GM23338 (cell line): ENCODE measurements around the gene ACKR1. TPM values are rescaled to one million over a fixed set of nuclear protein-coding genes. Genes with fewer than 3 reads are reported as not detected.

Experiments used
- ATAC-seq: fragments of 200-7000 bp; cut with Tn5 transposase; 3 replicates; pipeline ENCODE4 v1.9.1; 2020
- DNase-seq: peaks from one replicate; pipeline ENCODE4 v3.0.0-alpha.2; 2015; ENCODE audit warnings: low spot score
- H2AFZ ChIP-seq: fragments of 200-600 bp; sonication (generic); 2 replicates; pipeline ENCODE4 v1.8.0; 2016; ENCODE audit warnings: antibody characterized with exemption, mild to moderate bottlenecking, moderate library complexity
- H3F3A ChIP-seq: fragments of 200-600 bp; sonication (generic); replicated peaks from 2 replicates; pipeline ENCODE4 v1.8.0; 2017; ENCODE audit warnings: antibody characterized with exemption, mixed run types, low read depth
- H3K27ac ChIP-seq: fragments of 200-600 bp; sonication (generic); 2 replicates; pipeline ENCODE4 v1.6.1; 2016; ENCODE audit warnings: low read depth
- H3K27me3 ChIP-seq: fragments of 200-600 bp; sonication (generic); 2 replicates; pipeline ENCODE4 v1.8.0; 2016; ENCODE audit warnings: mild to moderate bottlenecking, mixed run types, moderate library complexity; ENCODE audit not compliant: insufficient read depth
- H3K36me3 ChIP-seq: fragments of 200-600 bp; sonication (generic); 2 replicates; pipeline ENCODE4 v1.8.0; 2016; ENCODE audit warnings: mild to moderate bottlenecking; ENCODE audit not compliant: insufficient read depth
- H3K4me1 ChIP-seq: fragments of 200-600 bp; sonication (generic); 2 replicates; pipeline ENCODE4 v1.8.0; 2016; ENCODE audit warnings: mild to moderate bottlenecking, moderate library complexity; ENCODE audit not compliant: insufficient read depth
- H3K4me2 ChIP-seq: fragments of 200-600 bp; sonication (generic); 2 replicates; pipeline ENCODE4 v1.7.1; 2017; ENCODE audit warnings: mixed run types
- H3K4me3 ChIP-seq: fragments of 200-600 bp; sonication (generic); 2 replicates; pipeline ENCODE4 v1.6.1; 2016; ENCODE audit warnings: mixed run types
- H3K79me2 ChIP-seq: fragments of 200-600 bp; sonication (generic); replicated peaks from 2 replicates; pipeline ENCODE4 v1.8.0; 2017; ENCODE audit warnings: mild to moderate bottlenecking; ENCODE audit not compliant: insufficient read depth
- H3K9me2 ChIP-seq: fragments of 200-600 bp; sonication (generic); 2 replicates; pipeline ENCODE4 v1.8.0; 2017; ENCODE audit not compliant: insufficient read depth
- H4K20me1 ChIP-seq: fragments of 200-600 bp; sonication (generic); replicated peaks from 2 replicates; pipeline ENCODE4 v1.8.0; 2017; ENCODE audit warnings: mild to moderate bottlenecking; ENCODE audit not compliant: insufficient read depth
- H3K27ac Mint-ChIP-seq: 2 replicates; pipeline ENCODE4 v1.8.0; 2020; ENCODE audit warnings: inconsistent platforms, mild to moderate bottlenecking, moderate library complexity, mixed read lengths
- H3K27me3 Mint-ChIP-seq: 3 replicates; pipeline ENCODE4 v1.8.0; 2022; ENCODE audit warnings: low read depth, mild to moderate bottlenecking, moderate library complexity, mixed read lengths, inconsistent platforms; ENCODE audit not compliant: insufficient read depth, poor library complexity
- H3K36me3 Mint-ChIP-seq: 3 replicates; pipeline ENCODE4 v1.8.0; 2021; ENCODE audit warnings: low read depth, mild to moderate bottlenecking, inconsistent platforms, moderate library complexity, mixed read lengths
- H3K4me1 Mint-ChIP-seq: 3 replicates; pipeline ENCODE4 v1.8.0; 2020; ENCODE audit warnings: mild to moderate bottlenecking, inconsistent platforms, mixed read lengths
- H3K4me3 Mint-ChIP-seq: 3 replicates; pipeline ENCODE4 v1.8.0; 2021; ENCODE audit warnings: moderate library complexity, mild to moderate bottlenecking, inconsistent platforms, mixed read lengths
- H3K9me3 Mint-ChIP-seq: 3 replicates; pipeline ENCODE4 v1.8.0; 2020; ENCODE audit warnings: moderate library complexity, mild to moderate bottlenecking, inconsistent platforms, mixed read lengths
- CREB1 ChIP-seq: fragments of 250-450 bp; sonication (Bioruptor Pico); IDR thresholded peaks from 2 replicates; pipeline ENCODE4 v1.5.0; 2020; ENCODE audit warnings: low read depth, mild to moderate bottlenecking, moderate library complexity
- CTCF ChIP-seq, 2 experiments: fragments of 200-600 bp in 1 of 2; sonication (generic) in 1 of 2; conservative IDR thresholded peaks; 2 replicates each; pipeline versions ENCODE4 v1.5.1 to v1.6.1; 2016 to 2017; ENCODE audit warnings: antibody characterized with exemption in 2 of 2, low read depth in 2 of 2, mild to moderate bottlenecking in 2 of 2, moderate library complexity in 1 of 2
- ETS1 ChIP-seq: IDR thresholded peaks from 2 replicates; pipeline ENCODE4 v1.6.1; 2016; ENCODE audit warnings: antibody characterized with exemption
- EZH2 ChIP-seq: fragments of 200-600 bp; sonication (generic); IDR thresholded peaks from one replicate; pipeline ENCODE4 v1.8.0; 2017; ENCODE audit warnings: antibody characterized with exemption, mild to moderate bottlenecking, low read depth; ENCODE audit not compliant: unreplicated experiment
- EZH2phosphoT487 ChIP-seq: fragments of 200-600 bp; sonication (generic); IDR thresholded peaks from one replicate; pipeline ENCODE4 v1.8.1; 2018; ENCODE audit warnings: antibody characterized with exemption; ENCODE audit not compliant: unreplicated experiment
- JUNB ChIP-seq: IDR thresholded peaks from one replicate; pipeline ENCODE4 v1.6.1; 2016; ENCODE audit warnings: antibody characterized with exemption; ENCODE audit not compliant: unreplicated experiment
- NANOG ChIP-seq: IDR thresholded peaks from 2 replicates; pipeline ENCODE4 v1.6.1; 2016; ENCODE audit warnings: antibody characterized with exemption, borderline replicate concordance
- POLR2AphosphoS5 ChIP-seq: IDR thresholded peaks from 2 replicates; pipeline ENCODE4 v1.6.1; 2016; ENCODE audit warnings: antibody characterized with exemption, low read depth
- REST ChIP-seq: IDR thresholded peaks from one replicate; pipeline ENCODE4 v1.6.1; 2018; ENCODE audit warnings: antibody characterized with exemption; ENCODE audit not compliant: unreplicated experiment
- STAT1 ChIP-seq: IDR thresholded peaks from one replicate; pipeline ENCODE4 v1.6.1; 2016; ENCODE audit warnings: antibody characterized with exemption; ENCODE audit not compliant: unreplicated experiment
- ZNF114 ChIP-seq: fragments of 250-450 bp; sonication (Bioruptor Pico); IDR thresholded peaks from 2 replicates; pipeline ENCODE4 v1.5.0; 2020; ENCODE audit warnings: mild to moderate bottlenecking, moderate library complexity
- ZNF331 ChIP-seq: fragments of 250-450 bp; sonication (Bioruptor Pico); IDR thresholded peaks from 2 replicates; pipeline ENCODE4 v1.5.0; 2020; ENCODE audit warnings: low read depth, mild to moderate bottlenecking, moderate library complexity
- ZNF462 ChIP-seq: fragments of 250-450 bp; sonication (Bioruptor Pico); IDR thresholded peaks from 2 replicates; pipeline ENCODE4 v1.5.0; 2020; ENCODE audit warnings: mild to moderate bottlenecking, moderate library complexity
- polyA plus RNA-seq: library from polyadenylated mRNA; unstranded; fragments of >200 nt; fragmentation: Nextera tagmentation; extraction: Ambion mirVana; gene quantifications from 2 replicates; pipeline ENCODE4 v1.2.1, GENCODE V29; 2016
- total RNA-seq: library from RNA; depleted of rRNA; stranded (reverse); fragments of >200 nt; shearing (Covaris generic); gene quantifications from 2 replicates; pipeline ENCODE4 v1.2.3, GENCODE V29; 2014

ACKR1 gene
- total and polyA plus RNA-seq, 2 experiments from 2014 or later, result 0.29 TPM; not detected in 1

GRCh38 chr1:159180516-159180915 is 24.2 kb upstream of the ACKR1 start:
- H3K4me3 Mint-ChIP-seq, result no peak overlapping the region

More at GRCh38 chr1:159180516-159180915, 24.2 kb upstream of the ACKR1 start:
- Mint-ChIP-seq H3K4me1 (peaks cover 15% of the 10 kb centered on the region), H3K36me3 (no peaks in the 10 kb centered on the region), H3K27me3 (no peaks in the 10 kb centered on the region), H3K9me3 (no peaks in the 10 kb centered on the region), H3K27ac (no peak overlapping the region)
- Histone ChIP-seq H3K4me2 (no peak overlapping the region), H3K4me1 (no peaks in the 10 kb centered on the region), H3K27ac (no peak overlapping the region), H3K4me3 (no peak overlapping the region), H4K20me1 (peaks cover 20% of the 10 kb centered on the region), H3F3A (no peaks in the 10 kb centered on the region), H3K27me3 (no peaks in the 10 kb centered on the region), H3K79me2 (peaks cover 9% of the 10 kb centered on the region), H3K36me3 (no peaks in the 10 kb centered on the region), H2AFZ (no peak overlapping the region), H3K9me2 (no peaks in the 10 kb centered on the region)
- no peak for DNase-seq
- TF ChIP-seq EZH2phosphoT487, result no peak
- no peak for TF ChIP-seq ZNF331 (CRISPR knock-in tag)
- TF ChIP-seq ZNF114 (CRISPR knock-in tag), result no peak
- TF ChIP-seq ETS1, result no peak
- no peak for TF ChIP-seq EZH2
- no peak for TF ChIP-seq NANOG
- TF ChIP-seq REST, result no peak
- no peak for TF ChIP-seq ZNF462
- no peak for TF ChIP-seq POLR2AphosphoS5
- TF ChIP-seq CREB1 (CRISPR knock-in tag), result no peak
- TF ChIP-seq CTCF (conservative IDR thresholded peaks at IDR 0.05; ENCODE audit: low read depth in 2 of 2), result no peak
- TF ChIP-seq JUNB, result no peak
- TF ChIP-seq STAT1, result no peak
- no peak for ATAC-seq
